Activated gamma-delta T cell (primary cell): ENCODE results near the gene CDH23.

Source experiments
- DNase-seq: peaks from one replicate; lab custom pipeline; 2025; lab: John Stamatoyannopoulos, UW

Gene CDH23

GRCh38 chr10:71756311-71757191, 359.8 kb downstream of the CDH23 start:
- DNase-seq = no peak

GRCh38 chr10:71757399-71757922, 360.7 kb downstream of the CDH23 start:
- no peak for DNase-seq

GRCh38 chr10:71761105-71761511, 364.4 kb downstream of the CDH23 start:
- no peak for DNase-seq

- DNase-seq = no peak
Measured at GRCh38 chr10:71761541-71762113, 364.9 kb downstream of the CDH23 start.

GRCh38 chr10:71762324-71762723, 365.6 kb downstream of the CDH23 start:
- DNase-seq = no peak

GRCh38 chr10:71763352-71764127, 366.8 kb downstream of the CDH23 start:
- no peak for DNase-seq

- no peak for DNase-seq
Measured at GRCh38 chr10:71765176-71765904, 368.6 kb downstream of the CDH23 start.

GRCh38 chr10:71765906-71766716, 369.4 kb downstream of the CDH23 start:
- DNase-seq = no peak

- no peak for DNase-seq
Measured at GRCh38 chr10:71766717-71767419, 370.1 kb downstream of the CDH23 start.

- DNase-seq = no peak
Measured at GRCh38 chr10:71767420-71768035, 370.8 kb downstream of the CDH23 start.

GRCh38 chr10:71769279-71769823, 372.6 kb downstream of the CDH23 start:
- DNase-seq = no peak

GRCh38 chr10:71770255-71770654, 373.5 kb downstream of the CDH23 start:
- no peak for DNase-seq

GRCh38 chr10:71770789-71771188, 374.1 kb downstream of the CDH23 start:
- no peak for DNase-seq

- no peak for DNase-seq
Measured at GRCh38 chr10:71771204-71771603, 374.5 kb downstream of the CDH23 start.

GRCh38 chr10:71771821-71772617, 375.3 kb downstream of the CDH23 start:
- no peak for DNase-seq

- no peak for DNase-seq
Measured at GRCh38 chr10:71772832-71773220, 376.1 kb downstream of the CDH23 start.

- peak; percentile 88 for DNase-seq
Measured at GRCh38 chr10:71773221-71773971, 376.7 kb downstream of the CDH23 start, which contains the start of gene VSIR. Gene VSIR, minus strand, starts transcription at chr10:71773520. Its CDS starts 81 bp downstream, at chr10:71773439.
